Thyroid gland (tissue), 4 donors: ENCODE results near the gene GFRA4.

Source experiments
- CTCF ChIP-seq, 6 experiments: fragments of 200-600 bp in 3 of 6; fragments of 450-650 bp in 3 of 6; sonication (generic) in 3 of 6; IDR thresholded peaks; one replicate each; pipeline ENCODE4 v1.5.1; 2016 to 2019; ENCODE audit warnings: antibody characterized with exemption in 6 of 6, mild to moderate bottlenecking in 2 of 6, inconsistent platforms in 1 of 6, moderate library complexity in 1 of 6
- POLR2A ChIP-seq, 2 donors: fragments of 450-650 bp; IDR thresholded peaks; one replicate each; pipeline ENCODE4 v1.6.1; 2017; ENCODE audit warnings: antibody characterized with exemption in 2 of 2, mild to moderate bottlenecking in 2 of 2, moderate library complexity in 1 of 2

DNA sequence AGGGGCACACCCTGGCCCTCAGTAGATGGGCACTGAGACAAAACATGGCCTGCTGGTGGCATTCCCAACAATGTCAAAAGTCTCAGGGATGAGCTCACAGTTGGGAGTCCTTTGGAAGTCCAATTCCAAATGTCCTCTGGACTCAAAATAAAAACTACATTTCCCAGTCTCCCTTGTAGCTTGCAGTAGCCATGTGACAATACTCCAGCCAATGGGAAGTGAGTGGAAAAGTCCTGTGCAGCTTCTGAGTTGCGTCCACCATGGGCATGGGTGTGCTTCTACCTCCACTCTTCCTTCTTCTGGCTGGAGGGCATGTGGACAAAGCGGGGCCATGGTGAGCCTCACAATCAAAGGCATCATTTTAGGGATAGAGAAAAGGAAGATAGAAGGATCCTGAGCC lies 24.5 kb upstream of the GFRA4 start:
- TF ChIP-seq CTCF (IDR thresholded peaks at IDR 0.05) (no peak), POLR2A (IDR thresholded peaks at IDR 0.05) (no peak)
